ENCODE results near the gene GPX3.

DNA sequence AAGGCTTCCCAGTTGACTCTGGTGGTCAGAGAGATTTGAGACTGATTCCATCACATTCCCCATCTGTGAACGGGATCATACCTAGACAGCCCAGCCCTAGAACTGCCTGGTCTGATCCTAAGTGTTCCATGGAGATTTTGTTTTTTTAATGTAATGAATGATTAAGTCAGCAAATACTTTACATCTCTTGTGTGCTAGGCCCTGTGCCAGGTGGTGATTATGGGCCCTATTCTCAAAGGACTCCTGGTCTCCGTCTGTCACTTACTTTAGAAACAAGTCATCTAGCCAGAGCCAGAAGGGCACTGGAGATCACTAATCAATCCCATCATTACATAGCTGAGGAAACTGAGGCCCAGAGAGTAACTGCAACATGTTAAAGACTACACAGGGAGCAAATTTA is 1.1 kb upstream of the GPX3 start:
- TF ChIP-seq, protein P1, sequence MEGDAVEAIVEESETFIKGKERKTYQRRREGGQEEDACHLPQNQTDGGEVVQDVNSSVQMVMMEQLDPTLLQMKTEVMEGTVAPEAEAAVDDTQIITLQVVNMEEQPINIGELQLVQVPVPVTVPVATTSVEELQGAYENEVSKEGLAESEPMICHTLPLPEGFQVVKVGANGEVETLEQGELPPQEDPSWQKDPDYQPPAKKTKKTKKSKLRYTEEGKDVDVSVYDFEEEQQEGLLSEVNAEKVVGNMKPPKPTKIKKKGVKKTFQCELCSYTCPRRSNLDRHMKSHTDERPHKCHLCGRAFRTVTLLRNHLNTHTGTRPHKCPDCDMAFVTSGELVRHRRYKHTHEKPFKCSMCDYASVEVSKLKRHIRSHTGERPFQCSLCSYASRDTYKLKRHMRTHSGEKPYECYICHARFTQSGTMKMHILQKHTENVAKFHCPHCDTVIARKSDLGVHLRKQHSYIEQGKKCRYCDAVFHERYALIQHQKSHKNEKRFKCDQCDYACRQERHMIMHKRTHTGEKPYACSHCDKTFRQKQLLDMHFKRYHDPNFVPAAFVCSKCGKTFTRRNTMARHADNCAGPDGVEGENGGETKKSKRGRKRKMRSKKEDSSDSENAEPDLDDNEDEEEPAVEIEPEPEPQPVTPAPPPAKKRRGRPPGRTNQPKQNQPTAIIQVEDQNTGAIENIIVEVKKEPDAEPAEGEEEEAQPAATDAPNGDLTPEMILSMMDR (IDR thresholded peaks at IDR 0.05) = no peak
- no peak for TF ChIP-seq POLR2A (IDR thresholded peaks at IDR 0.05)

Data from gastroesophageal sphincter (tissue), 3 donors.